Measurements from ENCODE around the gene C10orf143. TPM values are rescaled to one million over a fixed set of nuclear protein-coding genes. Genes with fewer than 3 reads are reported as not detected.

Gene C10orf143
- total RNA-seq, 4 donors from 2014 or later: 1.6 to 5.8 (median 3.7) TPM; not detected in 1

GRCh38 chr10:130062976-130063375 is 47.7 kb downstream of the C10orf143 start:
- H3K36me3 ChIP-seq: no peaks in the 10 kb centered on the region
- H3K27me3 ChIP-seq: no peaks in the 10 kb centered on the region
- no peaks in the 10 kb centered on the region for H3K4me1 ChIP-seq
- no peak overlapping the region for H3K27ac ChIP-seq
- TF ChIP-seq, protein P1, sequence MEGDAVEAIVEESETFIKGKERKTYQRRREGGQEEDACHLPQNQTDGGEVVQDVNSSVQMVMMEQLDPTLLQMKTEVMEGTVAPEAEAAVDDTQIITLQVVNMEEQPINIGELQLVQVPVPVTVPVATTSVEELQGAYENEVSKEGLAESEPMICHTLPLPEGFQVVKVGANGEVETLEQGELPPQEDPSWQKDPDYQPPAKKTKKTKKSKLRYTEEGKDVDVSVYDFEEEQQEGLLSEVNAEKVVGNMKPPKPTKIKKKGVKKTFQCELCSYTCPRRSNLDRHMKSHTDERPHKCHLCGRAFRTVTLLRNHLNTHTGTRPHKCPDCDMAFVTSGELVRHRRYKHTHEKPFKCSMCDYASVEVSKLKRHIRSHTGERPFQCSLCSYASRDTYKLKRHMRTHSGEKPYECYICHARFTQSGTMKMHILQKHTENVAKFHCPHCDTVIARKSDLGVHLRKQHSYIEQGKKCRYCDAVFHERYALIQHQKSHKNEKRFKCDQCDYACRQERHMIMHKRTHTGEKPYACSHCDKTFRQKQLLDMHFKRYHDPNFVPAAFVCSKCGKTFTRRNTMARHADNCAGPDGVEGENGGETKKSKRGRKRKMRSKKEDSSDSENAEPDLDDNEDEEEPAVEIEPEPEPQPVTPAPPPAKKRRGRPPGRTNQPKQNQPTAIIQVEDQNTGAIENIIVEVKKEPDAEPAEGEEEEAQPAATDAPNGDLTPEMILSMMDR (IDR thresholded peaks at IDR 0.05): no peak
- TF ChIP-seq POLR2A (IDR thresholded peaks at IDR 0.05): no peak
- DNase-seq: no peak
- no peaks in the 10 kb centered on the region for H3K9me3 ChIP-seq
- no peak overlapping the region for H3K4me3 ChIP-seq

DNA sequence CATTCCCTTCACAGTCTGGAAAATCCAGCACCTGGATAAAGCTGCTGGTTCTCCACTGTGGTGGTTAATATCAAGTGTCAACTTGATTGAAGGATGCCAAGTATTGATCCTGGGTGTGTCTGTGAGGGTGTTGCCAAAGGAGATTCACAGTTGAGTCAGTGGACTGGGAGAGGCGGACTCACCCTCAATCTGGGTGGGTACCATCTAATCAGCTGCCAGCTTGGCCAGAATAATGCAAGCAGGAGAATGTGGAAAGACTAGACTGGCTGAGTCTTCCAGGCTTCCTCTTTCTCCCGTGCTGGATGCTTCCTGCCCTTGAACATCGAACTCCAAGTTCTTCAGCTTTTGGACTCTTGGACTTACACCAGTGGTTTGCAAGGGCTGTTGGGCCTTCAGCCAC is 48.4 kb downstream of the C10orf143 start:
- no peak for DNase-seq
- Histone ChIP-seq H3K4me3 (no peak overlapping the region), H3K4me1 (no peaks in the 10 kb centered on the region), H3K36me3 (no peaks in the 10 kb centered on the region), H3K9me3 (no peaks in the 10 kb centered on the region), H3K27me3 (no peaks in the 10 kb centered on the region), H3K27ac (no peak overlapping the region)
- TF ChIP-seq, protein P1 (IDR thresholded peaks at IDR 0.05): no peak
- TF ChIP-seq POLR2A (IDR thresholded peaks at IDR 0.05): no peak

GRCh38 chr10:130061760-130062159 is 48.9 kb downstream of the C10orf143 start:
- H3K27me3 ChIP-seq: no peaks in the 10 kb centered on the region
- no peak for DNase-seq
- no peak overlapping the region for H3K27ac ChIP-seq
- H3K9me3 ChIP-seq: no peaks in the 10 kb centered on the region
- no peaks in the 10 kb centered on the region for H3K4me1 ChIP-seq
- TF ChIP-seq, protein P1 (IDR thresholded peaks at IDR 0.05): no peak
- TF ChIP-seq POLR2A (IDR thresholded peaks at IDR 0.05): no peak
- no peaks in the 10 kb centered on the region for H3K36me3 ChIP-seq
- H3K4me3 ChIP-seq: no peak overlapping the region

DNA sequence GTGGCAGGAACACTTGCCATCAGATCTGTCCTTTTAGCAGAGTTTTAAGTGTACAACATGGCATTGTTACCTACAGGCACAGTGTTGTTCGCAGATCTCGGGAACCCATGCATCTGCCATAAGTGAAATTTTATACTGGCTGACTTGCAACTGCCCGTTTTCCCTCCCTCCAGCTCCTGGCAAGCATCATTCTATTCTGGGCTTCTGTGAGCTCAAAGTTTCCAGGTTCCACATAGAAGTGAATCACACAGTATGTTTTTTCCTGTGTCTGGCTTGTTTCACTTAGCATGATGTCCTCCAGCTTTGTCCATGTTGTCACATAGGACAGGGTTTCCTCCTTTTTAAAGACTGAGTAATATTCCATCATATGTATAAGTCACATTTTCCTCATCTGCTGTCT is 56.6 kb downstream of the C10orf143 start:
- Histone ChIP-seq H3K4me1 (no peaks in the 10 kb centered on the region), H3K4me3 (no peak overlapping the region), H3K27me3 (no peaks in the 10 kb centered on the region), H3K36me3 (no peaks in the 10 kb centered on the region), H3K27ac (no peak overlapping the region), H3K9me3 (no peaks in the 10 kb centered on the region)
- TF ChIP-seq, protein P1 (IDR thresholded peaks at IDR 0.05): no peak
- TF ChIP-seq POLR2A (IDR thresholded peaks at IDR 0.05): no peak
- no peak for DNase-seq

DNA sequence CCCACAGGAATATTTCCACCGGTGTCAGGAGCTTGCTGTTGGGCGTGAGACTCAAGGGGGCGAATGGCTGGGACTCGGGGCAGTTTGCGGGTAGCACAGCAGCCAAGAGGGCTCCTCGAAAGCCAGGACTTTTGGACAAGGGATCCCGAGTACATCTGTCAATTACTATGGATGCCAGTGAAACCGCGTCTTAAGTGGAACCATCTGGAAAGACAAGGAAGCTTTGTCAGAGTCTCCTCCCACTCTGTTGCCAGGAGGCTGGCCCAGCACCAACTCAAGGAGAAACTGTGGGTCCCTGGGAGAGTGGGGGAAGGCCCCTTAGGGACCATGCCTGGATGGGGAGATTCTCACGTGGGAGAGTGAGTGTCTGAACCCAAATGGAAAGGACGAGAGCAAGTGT is 57.1 kb downstream of the C10orf143 start:
- H3K27ac ChIP-seq: no peak overlapping the region
- no peak overlapping the region for H3K4me3 ChIP-seq
- H3K9me3 ChIP-seq: no peaks in the 10 kb centered on the region
- no peak for TF ChIP-seq POLR2A (IDR thresholded peaks at IDR 0.05)
- TF ChIP-seq, protein P1 (IDR thresholded peaks at IDR 0.05): no peak
- no peaks in the 10 kb centered on the region for H3K27me3 ChIP-seq
- no peak for DNase-seq
- no peaks in the 10 kb centered on the region for H3K4me1 ChIP-seq
- H3K36me3 ChIP-seq: no peaks in the 10 kb centered on the region

DNA sequence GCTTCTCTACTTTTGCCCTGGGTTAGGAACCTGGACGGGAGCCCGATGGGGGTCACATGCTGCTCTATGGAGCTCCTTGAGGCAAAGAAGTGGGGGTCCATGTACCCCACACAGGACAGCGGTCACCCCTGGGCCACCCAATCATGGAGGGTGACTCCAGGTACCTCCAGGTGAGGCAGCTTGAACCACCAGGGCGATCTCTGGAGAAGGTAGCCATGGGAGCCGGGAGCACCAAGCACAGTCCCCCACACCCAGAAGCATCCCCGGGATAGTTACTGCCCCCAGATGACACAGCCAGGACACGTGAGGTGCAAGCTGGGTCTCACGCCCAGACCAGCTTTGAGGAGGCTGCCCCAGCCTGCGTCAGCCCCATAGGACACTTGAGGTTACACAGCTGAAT is 58.4 kb downstream of the C10orf143 start:
- H3K4me3 ChIP-seq: no peak overlapping the region
- H3K27me3 ChIP-seq: no peaks in the 10 kb centered on the region
- no peak for TF ChIP-seq POLR2A (IDR thresholded peaks at IDR 0.05)
- TF ChIP-seq, protein P1 (IDR thresholded peaks at IDR 0.05): no peak
- no peak overlapping the region for H3K27ac ChIP-seq
- no peaks in the 10 kb centered on the region for H3K9me3 ChIP-seq
- H3K36me3 ChIP-seq: no peaks in the 10 kb centered on the region
- DNase-seq: no peak
- no peaks in the 10 kb centered on the region for H3K4me1 ChIP-seq

All from Peyer's patch (tissue), 4 donors.